Anterior cingulate cortex (tissue), 58 donors: ENCODE measurements around the gene DHRS13.
A peak's percentile ranks its signal among the peaks of the same experiment; 100 is the strongest.

Experiments
- DNase-seq, 58 donors: peaks; one replicate each; lab custom pipeline; 2025; lab: John Stamatoyannopoulos, UW

DHRS13 gene

GRCh38 chr17:28864991-28865849 lies 37.7 kb downstream of the DHRS13 start:
- DNase-seq = no peak

GRCh38 chr17:28863953-28864352 lies 38.9 kb downstream of the DHRS13 start:
- DNase-seq = no peak

DNA sequence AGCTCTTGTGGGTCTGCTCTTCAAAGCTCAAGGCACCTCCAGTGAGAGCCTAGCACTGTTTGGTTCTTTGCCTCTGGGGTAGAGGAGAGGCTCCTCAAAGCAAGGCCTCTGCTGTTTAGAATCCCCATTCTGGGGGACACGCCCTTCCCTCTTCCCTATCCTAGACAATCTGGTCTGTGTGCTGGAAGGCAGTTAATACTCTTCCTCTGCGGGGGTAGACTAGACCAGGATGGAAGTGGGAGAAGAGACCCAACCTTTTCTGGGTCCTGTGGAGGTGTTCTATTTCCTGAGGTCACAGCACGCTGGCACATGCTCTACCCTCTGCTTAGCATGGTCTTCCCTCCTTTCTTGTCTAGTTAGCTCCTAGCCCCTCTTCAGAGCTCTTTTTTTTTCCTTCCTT lies 40.3 kb downstream of the DHRS13 start:
- DNase-seq = no peak

DNA sequence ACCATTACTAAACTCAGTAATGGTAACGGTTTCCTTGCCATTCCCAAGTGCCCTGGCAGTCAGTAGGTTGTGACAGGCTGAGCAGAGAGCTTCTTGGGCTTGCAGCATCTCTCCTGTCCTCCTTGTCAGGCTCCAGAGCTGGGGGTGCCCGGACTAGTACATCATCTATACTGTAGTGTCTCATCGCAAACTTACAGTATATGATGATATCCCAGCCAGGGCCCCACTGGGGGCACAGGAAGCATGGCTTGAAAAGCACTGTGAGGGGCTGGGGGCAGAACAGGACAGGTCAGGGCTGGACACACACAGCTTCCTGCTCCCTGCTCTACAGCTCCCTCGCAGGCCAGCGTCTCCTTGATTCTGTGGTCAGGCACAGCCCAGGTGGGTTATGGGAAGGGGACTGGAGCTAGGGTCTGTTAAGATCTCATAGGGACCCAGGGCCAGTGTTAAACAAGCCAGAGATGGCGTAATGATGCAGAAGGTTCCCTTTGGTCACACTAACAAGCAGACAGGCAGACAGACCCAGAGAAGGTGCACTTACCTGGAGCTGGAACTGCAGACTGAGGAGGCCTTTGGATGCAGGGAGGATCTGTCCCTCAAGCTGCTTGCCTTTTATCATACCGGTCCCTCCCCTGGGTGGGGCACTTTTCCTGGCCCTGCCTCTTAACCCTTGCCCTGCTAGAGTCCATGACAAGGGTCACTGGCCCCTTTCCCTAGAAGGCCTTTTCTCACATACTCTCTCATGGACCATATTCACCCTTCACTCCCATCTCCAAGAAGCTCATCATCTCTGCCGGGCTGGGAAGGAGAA lies 41.3 kb downstream of the DHRS13 start:
- no peak for DNase-seq

GRCh38 chr17:28860363-28860808 lies 42.5 kb downstream of the DHRS13 start:
- DNase-seq = no peak

DNA sequence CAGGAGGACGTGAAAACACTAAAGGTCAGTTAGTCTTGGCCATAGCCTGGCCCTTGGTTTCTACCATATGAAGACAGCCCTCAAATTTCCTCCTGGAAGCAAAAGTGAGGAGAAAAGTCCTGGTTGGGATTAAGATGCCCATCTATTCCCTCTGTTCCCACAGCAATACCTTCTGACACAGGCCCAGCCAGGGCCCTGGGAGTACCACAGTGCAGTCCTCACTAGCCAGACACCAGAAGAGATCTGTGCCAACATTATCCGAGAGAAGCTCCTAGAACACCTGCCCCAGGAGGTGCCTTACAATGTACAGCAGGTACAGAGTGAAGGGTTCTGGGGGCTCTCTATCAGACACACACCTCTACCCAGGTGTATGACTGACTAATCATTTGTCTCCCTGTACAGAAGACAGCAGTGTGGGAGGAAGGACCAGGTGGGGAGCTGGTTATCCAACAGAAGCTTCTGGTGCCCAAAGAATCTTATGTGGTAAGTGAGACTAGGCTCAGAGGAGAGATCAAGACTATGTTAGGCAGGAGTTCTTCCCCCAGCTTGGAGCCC lies 44.0 kb downstream of the DHRS13 start:
- DNase-seq = no peak

DNA sequence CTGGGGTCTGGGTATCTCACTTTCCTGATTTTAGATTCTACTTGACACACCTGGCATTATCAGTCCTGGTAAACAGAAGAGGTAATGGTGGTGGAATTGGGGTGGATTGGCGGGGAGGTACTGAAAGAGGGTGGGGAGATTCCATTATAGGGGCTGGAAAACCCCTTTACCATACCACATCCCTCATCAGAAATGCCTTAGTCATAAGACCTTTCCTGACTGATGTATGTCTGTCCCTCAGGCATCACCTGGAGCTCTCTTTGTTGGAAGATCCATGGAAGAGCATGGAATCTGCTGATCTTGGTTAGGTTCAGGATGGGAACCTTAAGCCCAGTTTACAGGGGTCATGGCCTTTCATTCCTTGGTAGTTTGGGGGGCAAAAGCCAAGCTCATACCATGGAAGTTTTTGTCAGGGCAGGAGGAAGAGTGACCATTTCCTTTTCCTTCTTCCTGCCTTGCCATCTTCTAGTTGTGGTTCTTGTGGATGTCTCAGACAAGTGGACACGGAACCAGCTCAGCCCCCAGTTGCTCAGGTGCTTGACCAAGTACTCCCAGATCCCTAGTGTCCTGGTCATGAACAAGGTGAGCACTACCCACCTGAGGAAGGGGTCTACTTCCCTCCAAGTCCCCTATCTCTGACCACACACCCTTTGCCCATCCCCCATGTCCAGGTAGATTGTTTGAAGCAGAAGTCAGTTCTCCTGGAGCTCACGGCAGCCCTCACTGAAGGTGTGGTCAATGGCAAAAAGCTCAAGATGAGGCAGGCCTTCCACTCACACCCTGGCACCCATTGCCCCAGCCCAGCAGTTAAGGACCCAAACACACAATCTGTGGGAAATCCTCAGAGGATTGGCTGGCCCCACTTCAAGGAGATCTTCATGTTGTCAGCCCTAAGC lies 44.7 kb downstream of the DHRS13 start:
- DNase-seq = no peak

DNA sequence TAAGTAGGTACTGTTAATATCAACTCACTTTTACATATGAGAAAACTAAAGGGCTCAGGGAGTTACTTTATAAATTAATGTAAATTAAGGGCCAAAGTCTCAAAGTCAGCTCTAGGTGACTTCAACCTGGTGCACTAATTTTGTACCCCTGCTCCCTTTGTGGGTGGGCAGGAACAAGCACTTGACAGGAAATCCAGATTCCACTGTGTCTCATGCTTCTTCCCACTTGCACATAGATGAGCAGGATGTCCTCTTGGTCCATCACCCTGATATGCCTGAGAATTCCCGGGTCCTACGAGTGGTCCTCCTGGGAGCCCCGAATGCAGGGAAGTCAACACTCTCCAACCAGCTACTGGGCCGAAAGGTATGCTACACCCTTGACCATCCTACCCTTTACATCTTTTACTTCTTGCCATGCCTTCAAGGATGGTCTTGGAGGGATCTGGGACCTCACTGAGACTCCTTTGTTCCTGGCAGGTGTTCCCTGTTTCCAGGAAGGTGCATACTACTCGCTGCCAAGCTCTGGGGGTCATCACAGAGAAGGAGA lies 46.8 kb downstream of the DHRS13 start:
- DNase-seq = no peak

DNA sequence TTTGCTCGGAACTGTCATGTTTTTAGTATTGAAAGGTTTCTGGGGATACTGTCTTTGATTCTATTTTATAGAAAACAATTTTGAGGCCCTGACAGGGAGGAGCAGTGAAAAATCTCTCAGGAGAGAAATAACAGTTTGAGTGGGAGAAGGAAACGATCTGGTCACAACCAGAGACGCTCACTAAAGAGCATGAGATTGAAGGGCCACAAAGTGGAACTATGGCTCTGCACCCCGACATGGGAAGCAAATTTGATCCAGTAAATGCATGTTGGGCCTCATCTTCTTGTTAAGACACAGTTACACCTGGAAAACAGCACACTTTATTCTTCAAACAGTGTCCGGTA lies 47.6 kb downstream of the DHRS13 start:
- no peak for DNase-seq

- peak; percentile 29 to 94 (median 82) for DNase-seq
Observed at GRCh38 chr17:28854457-28855335, 48.2 kb downstream of the DHRS13 start, which contains the start of gene ERAL1. ERAL1 (plus strand) TSS chr17:28855016; CDS start chr17:28855035, 19 bp downstream.

- no peak for DNase-seq
Observed at GRCh38 chr17:28853295-28853694, 49.6 kb downstream of the DHRS13 start.

DNA sequence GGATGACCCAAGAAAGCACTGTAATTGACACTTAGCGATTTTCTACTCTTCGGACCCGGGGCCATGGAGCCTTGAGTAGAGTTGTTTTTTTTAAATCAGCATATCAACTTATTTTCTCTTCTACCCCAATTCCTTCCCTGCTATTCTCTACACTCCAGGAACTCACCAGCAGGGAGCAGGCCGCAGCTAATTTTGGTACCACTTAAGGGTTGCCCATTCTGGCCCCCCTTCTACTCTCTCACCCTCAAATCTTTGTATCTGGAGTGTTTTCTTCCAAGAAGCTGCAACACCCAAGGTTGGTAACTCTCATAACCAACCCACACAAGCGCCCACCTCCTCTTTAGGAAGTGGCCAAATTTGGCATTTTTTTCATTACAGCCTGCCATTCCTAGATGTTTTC lies 53.6 kb downstream of the DHRS13 start:
- DNase-seq = peak in 6 of 58 donors; percentile 1 to 15 (median 12)

DNA sequence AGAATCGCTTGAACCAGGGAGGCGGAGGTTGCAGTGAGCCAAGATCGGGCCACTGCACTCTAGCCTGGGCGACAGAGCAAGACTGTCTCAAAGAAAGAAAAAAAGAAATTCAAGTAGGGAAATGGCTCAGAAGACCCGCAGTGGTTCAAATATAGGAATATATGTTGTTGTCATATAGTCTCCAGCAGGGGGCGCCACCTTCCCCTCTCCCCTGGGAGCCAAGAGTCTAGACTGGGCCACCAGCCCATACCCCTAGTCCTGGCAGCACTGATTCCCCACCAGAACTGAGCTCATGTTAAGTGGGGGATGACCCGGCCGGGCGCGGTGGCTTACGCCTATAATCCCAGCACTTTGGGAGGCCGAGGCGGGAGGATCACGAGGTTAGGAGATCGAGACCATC lies 54.2 kb downstream of the DHRS13 start:
- DNase-seq = peak in 1 of 58 donors; percentile 4
